Prostate gland (tissue), 2 donors: ENCODE data around the gene ARF3. TPM values are rescaled to one million over a fixed set of nuclear protein-coding genes. Genes with fewer than 3 reads are reported as not detected.

ENCODE experiments used
- DNase-seq: peaks from one replicate; pipeline ENCODE4 v3.0.0-alpha.2; 2019; ENCODE audit warnings: low spot score
- H3K27ac ChIP-seq, 2 donors: fragments of 200-600 bp; sonication (generic); 2 replicates each; pipeline ENCODE4 v1.5.1; 2017 to 2019
- H3K27me3 ChIP-seq: fragments of 200-600 bp; sonication (generic); replicated peaks from 2 replicates; pipeline ENCODE4 v1.5.1; 2019; ENCODE audit not compliant: insufficient read depth
- H3K36me3 ChIP-seq, 2 donors: fragments of 200-600 bp; sonication (generic); 1 replicate in 1 of 2; 2 replicates in 1 of 2; pipeline versions ENCODE4 v1.5.1 to v1.8.1; 2017 to 2019
- H3K4me1 ChIP-seq: fragments of 200-600 bp; sonication (generic); replicated peaks from 2 replicates; pipeline ENCODE4 v1.5.1; 2019
- H3K4me3 ChIP-seq, 2 donors: fragments of 200-600 bp; sonication (generic); 2 replicates each; pipeline ENCODE4 v1.5.1; 2017 to 2019
- H3K9me3 ChIP-seq: fragments of 200-600 bp; sonication (generic); 2 replicates; pipeline ENCODE4 v1.5.1; 2017
- CTCF ChIP-seq, 4 experiments: fragments of 200-600 bp in 2 of 4; fragments of 450-650 bp in 2 of 4; sonication (generic) in 2 of 4; IDR thresholded peaks; 1 replicate in 3 of 4; 2 replicates in 1 of 4; pipeline ENCODE4 v1.5.1; 2016 to 2019; ENCODE audit warnings: antibody characterized with exemption in 4 of 4, mild to moderate bottlenecking in 2 of 4, moderate library complexity in 2 of 4
- POLR2A ChIP-seq: fragments of 450-650 bp; IDR thresholded peaks from one replicate; pipeline ENCODE4 v1.6.1; 2016; ENCODE audit warnings: antibody characterized with exemption, mild to moderate bottlenecking
- POLR2AphosphoS5 ChIP-seq: sonication (generic); formaldehyde crosslinking; IDR thresholded peaks from one replicate; pipeline ENCODE4 v1.6.1; 2017; ENCODE audit warnings: antibody characterized with exemption
- WGBS: methylation state at CpG from one replicate; pipeline ENCODE4 v1.1.5; 2018; 5-methylcytosine and 5-hydroxymethylcytosine counted together
- intact Hi-C: fragments of 100-400 bp; cut with DNase I; formaldehyde crosslinking; loops from one replicate; pipeline ENCODE4 v1.14.2; 2022
- total RNA-seq, 2 donors: library from RNA; depleted of rRNA; stranded (reverse); fragments of >200 nt; gene quantifications; one replicate each; pipeline ENCODE4 v1.1.0, GENCODE V29; 2016

Gene ARF3
- total RNA-seq, 2 donors from 2014 or later = 87.6 to 92.4 TPM

- intact Hi-C loops = no loop called here
- no peak for TF ChIP-seq POLR2AphosphoS5
- H3K27me3 ChIP-seq = no peaks in the 10 kb centered on the region
- H3K4me1 ChIP-seq = peaks cover 4% of the 10 kb centered on the region
- WGBS = 81% methylated on average over 3 of the region's 3 CpGs
- DNase-seq = no peak
- H3K27ac ChIP-seq = no peak overlapping the region
- no peaks in the 10 kb centered on the region for H3K36me3 ChIP-seq
- H3K9me3 ChIP-seq = no peaks in the 10 kb centered on the region
- H3K4me3 ChIP-seq = no peak overlapping the region
These were observed 2.3 kb downstream of the ARF3 start for GRCh38 chr12:48954841-48955501.

- 91% methylated on average over 3 of the region's 3 CpGs for WGBS
- H3K4me1 ChIP-seq = peaks cover 4% of the 10 kb centered on the region
- no peaks in the 10 kb centered on the region for H3K27me3 ChIP-seq
- H3K36me3 ChIP-seq = no peaks in the 10 kb centered on the region
- H3K4me3 ChIP-seq = no peak overlapping the region
- TF ChIP-seq POLR2A (no peak), CTCF (IDR thresholded peaks at IDR 0.05) (no peak), POLR2AphosphoS5 (no peak)
- no peaks in the 10 kb centered on the region for H3K9me3 ChIP-seq
- H3K27ac ChIP-seq = no peak overlapping the region
- intact Hi-C loops = no loop called here
- no peak for DNase-seq
These were observed 3.2 kb downstream of the ARF3 start for GRCh38 chr12:48954061-48954460.

GRCh38 chr12:48952691-48953090 lies 4.6 kb downstream of the ARF3 start:
- WGBS = 90% methylated on average over 4 of the region's 4 CpGs
- Histone ChIP-seq H3K9me3 (no peaks in the 10 kb centered on the region), H3K27me3 (no peaks in the 10 kb centered on the region), H3K36me3 (no peaks in the 10 kb centered on the region), H3K27ac (no peak overlapping the region), H3K4me1 (peaks cover 4% of the 10 kb centered on the region), H3K4me3 (no peak overlapping the region)
- DNase-seq = no peak
- intact Hi-C loops = no loop called here
- no peak for TF ChIP-seq POLR2AphosphoS5
- TF ChIP-seq POLR2A = no peak
- TF ChIP-seq CTCF (IDR thresholded peaks at IDR 0.05) = no peak

- DNase-seq = no peak
- no peaks in the 10 kb centered on the region for H3K9me3 ChIP-seq
- H3K4me3 ChIP-seq = no peak overlapping the region
- no peaks in the 10 kb centered on the region for H3K4me1 ChIP-seq
- no peak overlapping the region for H3K27ac ChIP-seq
- intact Hi-C loops = no loop called here
- H3K36me3 ChIP-seq = no peaks in the 10 kb centered on the region
- TF ChIP-seq POLR2AphosphoS5 (no peak), POLR2A (no peak), CTCF (IDR thresholded peaks at IDR 0.05) (no peak)
- H3K27me3 ChIP-seq = no peaks in the 10 kb centered on the region
- 85% methylated on average over 3 of the region's 3 CpGs for WGBS
These were observed 9.6 kb downstream of the ARF3 start for GRCh38 chr12:48947727-48948126.

- WGBS = 65% methylated on average over 6 of the region's 6 CpGs
- Histone ChIP-seq H3K4me3 (no peak overlapping the region), H3K27me3 (no peaks in the 10 kb centered on the region), H3K9me3 (no peaks in the 10 kb centered on the region), H3K27ac (no peak overlapping the region), H3K4me1 (no peaks in the 10 kb centered on the region), H3K36me3 (no peaks in the 10 kb centered on the region)
- DNase-seq = no peak
- intact Hi-C loops = no loop called here
- no peak for TF ChIP-seq CTCF (IDR thresholded peaks at IDR 0.05)
- TF ChIP-seq POLR2A = no peak
- TF ChIP-seq POLR2AphosphoS5 = no peak
These were observed 10.3 kb downstream of the ARF3 start for GRCh38 chr12:48946943-48947342.
